Measurements from ENCODE around the gene PROK1. TPM values are rescaled to one million over a fixed set of nuclear protein-coding genes. Genes with fewer than 3 reads are reported as not detected.
"Not testable (repeated sequence)": the region's sequence is repeated elsewhere in the genome, so short reads cannot be mapped to it uniquely, and the experiment has no call there.

PROK1 gene
- total RNA-seq, 2 donors from 2014 or later = 10.7 to 75.3 TPM

GRCh38 chr1:110408488-110408887 is 42.5 kb upstream of the PROK1 start:
- no peak for DNase-seq (ENCODE audit: low spot score)
- H3K4me1 ChIP-seq (replicated peaks) = peaks cover 7% of the 10 kb centered on the region
- TF ChIP-seq CTCF (IDR thresholded peaks at IDR 0.05) (no peak), POLR2A (IDR thresholded peaks at IDR 0.05) (no peak), POLR2AphosphoS5 (IDR thresholded peaks at IDR 0.05) (no peak)
- H3K4me3 ChIP-seq = no peak overlapping the region
- intact Hi-C loops (cut with DNase I) = loop anchor here (5.0 kb wide), 1 partner anchor 71 kb away; the partner anchor contains the start of gene RBM15
- no peaks in the 10 kb centered on the region for H3K9me3 ChIP-seq
- 92% methylated on average over 8 of the region's 8 CpGs for WGBS
- H3K36me3 ChIP-seq = peaks cover 4 to 8% of the 10 kb centered on the region in 2 donors
- no peak overlapping the region for H3K27ac ChIP-seq
- no peaks in the 10 kb centered on the region for H3K27me3 ChIP-seq (replicated peaks; ENCODE audit: insufficient read depth)

GRCh38 chr1:110409316-110409715 is 41.6 kb upstream of the PROK1 start:
- H3K27ac ChIP-seq = no peak overlapping the region
- no peaks in the 10 kb centered on the region for H3K9me3 ChIP-seq
- intact Hi-C loops (cut with DNase I) = loop anchor here (5.0 kb wide), 1 partner anchor 72 kb away; the partner anchor contains the start of gene RBM15
- WGBS = 96% methylated on average over 6 of the region's 6 CpGs
- no peak overlapping the region for H3K4me3 ChIP-seq
- H3K4me1 ChIP-seq (replicated peaks) = peaks cover 7% of the 10 kb centered on the region
- H3K36me3 ChIP-seq = peaks cover 0 to 3% of the 10 kb centered on the region in 2 donors
- H3K27me3 ChIP-seq (replicated peaks; ENCODE audit: insufficient read depth) = no peaks in the 10 kb centered on the region
- no peak for DNase-seq (ENCODE audit: low spot score)
- no peak for TF ChIP-seq POLR2A (IDR thresholded peaks at IDR 0.05)

- Histone ChIP-seq H3K27me3 (replicated peaks; ENCODE audit: insufficient read depth) (no peaks in the 10 kb centered on the region), H3K4me1 (replicated peaks) (peaks cover 4% of the 10 kb centered on the region), H3K36me3 (no peaks in the 10 kb centered on the region), H3K27ac (no peak overlapping the region), H3K9me3 (no peaks in the 10 kb centered on the region), H3K4me3 (no peak overlapping the region)
- TF ChIP-seq POLR2A (IDR thresholded peaks at IDR 0.05) (no peak), POLR2AphosphoS5 (IDR thresholded peaks at IDR 0.05) (no peak), CTCF (IDR thresholded peaks at IDR 0.05) (no peak)
- no peak for DNase-seq (ENCODE audit: low spot score)
- 71% methylated on average over 7 of the region's 7 CpGs for WGBS
- intact Hi-C loops (cut with DNase I) = no loop called here
These were observed 39.7 kb upstream of the PROK1 start for GRCh38 chr1:110411173-110411735.

GRCh38 chr1:110412576-110412975 is 38.4 kb upstream of the PROK1 start:
- no peak overlapping the region for H3K4me3 ChIP-seq
- DNase-seq (ENCODE audit: low spot score) = peak; percentile 46
- H3K4me1 ChIP-seq (replicated peaks) = no peaks in the 10 kb centered on the region
- TF ChIP-seq POLR2A (IDR thresholded peaks at IDR 0.05) (no peak), POLR2AphosphoS5 (IDR thresholded peaks at IDR 0.05) (peak; percentile 42), CTCF (IDR thresholded peaks at IDR 0.05) (peak; percentile 26 to 81 (median 70))
- H3K36me3 ChIP-seq = no peaks in the 10 kb centered on the region
- no peaks in the 10 kb centered on the region for H3K9me3 ChIP-seq
- WGBS = 22% methylated on average over 4 of the region's 4 CpGs
- no peak overlapping the region for H3K27ac ChIP-seq
- H3K27me3 ChIP-seq (replicated peaks; ENCODE audit: insufficient read depth) = no peaks in the 10 kb centered on the region
- intact Hi-C loops (cut with DNase I) = loop anchor here (1.0 to 2.0 kb wide), 2 partner anchors 48 to 82 kb away; no protein-coding TSS in a partner anchor

- intact Hi-C loops (cut with DNase I) = loop anchor here (2.0 kb wide), 1 partner anchor 82 kb away; no protein-coding TSS in a partner anchor
- not testable (repeated sequence) for H3K36me3 ChIP-seq; H3K27me3 ChIP-seq (replicated peaks; ENCODE audit: insufficient read depth); H3K27ac ChIP-seq; DNase-seq (ENCODE audit: low spot score); H3K9me3 ChIP-seq; H3K4me1 ChIP-seq (replicated peaks); H3K4me3 ChIP-seq
- 80% methylated on average over 1 of the region's 1 CpG for whole genome bisulfite sequencing
These were observed 37.9 kb upstream of the PROK1 start for GRCh38 chr1:110413045-110413444.

GRCh38 chr1:110418729-110419128 is 32.2 kb upstream of the PROK1 start:
- 100% methylated on average over 1 of the region's 1 CpG for WGBS
- H3K27me3 ChIP-seq (replicated peaks; ENCODE audit: insufficient read depth) = no peaks in the 10 kb centered on the region
- intact Hi-C loops (cut with DNase I) = no loop called here
- no peak for DNase-seq (ENCODE audit: low spot score)
- H3K9me3 ChIP-seq = no peaks in the 10 kb centered on the region
- H3K4me3 ChIP-seq = no peak overlapping the region
- TF ChIP-seq CTCF (IDR thresholded peaks at IDR 0.05) (no peak), POLR2AphosphoS5 (IDR thresholded peaks at IDR 0.05) (no peak), POLR2A (IDR thresholded peaks at IDR 0.05) (no peak)
- no peak overlapping the region for H3K27ac ChIP-seq
- no peaks in the 10 kb centered on the region for H3K4me1 ChIP-seq (replicated peaks)
- H3K36me3 ChIP-seq = no peaks in the 10 kb centered on the region

All from prostate gland (tissue), 2 donors.